Measurements from ENCODE around the gene RAB20. TPM values are rescaled to one million over a fixed set of nuclear protein-coding genes. Genes with fewer than 3 reads are reported as not detected.

Gene RAB20
- total and polyA plus RNA-seq, 2 of the 8 experiments (the other 6 are each of a cell fraction or from before 2014, with no cell fraction given) = 14.8 to 27.9 TPM

DNA sequence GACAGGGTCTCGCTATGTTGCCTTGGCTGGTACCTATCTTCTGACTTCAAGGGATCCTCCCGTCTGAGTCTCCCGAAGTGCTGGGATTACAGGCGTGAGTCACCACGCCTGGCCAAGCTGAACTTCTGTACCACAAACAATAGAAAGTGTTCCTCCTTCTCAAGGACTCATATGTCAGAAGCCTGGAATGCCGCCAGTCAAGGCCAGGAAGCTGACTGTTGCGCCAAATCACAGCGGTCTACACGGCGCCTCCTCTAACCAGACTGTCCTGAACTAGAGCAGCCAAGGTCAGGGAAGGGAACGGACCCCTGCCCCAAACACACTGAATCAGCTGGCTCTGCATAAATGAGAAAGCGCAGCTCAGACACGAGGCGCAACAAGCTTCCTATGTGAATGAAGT is 14.6 kb downstream of the RAB20 start (continued):
- TF ChIP-seq CBX8 (IDR thresholded peaks at IDR 0.05; ENCODE audit: borderline replicate concordance, low read depth, low read length) (no peak), SIRT6 (IDR thresholded peaks at IDR 0.05; ENCODE audit: low read length) (no peak)
